Adipose tissue (tissue), 3 donors: ENCODE data around the gene POLRMT. TPM values are rescaled to one million over a fixed set of nuclear protein-coding genes. Genes with fewer than 3 reads are reported as not detected.
"Not testable (repeated sequence)": the region's sequence is repeated elsewhere in the genome, so short reads cannot be mapped to it uniquely, and the experiment has no call there.

ENCODE experiments used
- H3K27ac ChIP-seq: one replicate; pipeline ENCODE4 v1.5.1; 2013; ENCODE audit warnings: low read depth, low read length
- WGBS, 3 donors: extraction: QIAGEN DNeasy Blood & Tissue Kit; methylation state at CpG; one replicate each; pipeline ENCODE4 v1.1.7; 2013; 5-methylcytosine and 5-hydroxymethylcytosine counted together
- polyA plus RNA-seq, 3 donors: library from polyadenylated mRNA; stranded (reverse); fragments of 200-250 nt; gene quantifications; one replicate each; pipeline ENCODE4 v1.2.3, GENCODE V29; 2013
- donor health status: healthy with polysubstance abuse.
- donor health status: Bipolar disorder and iron deficiency.
- donor health status: healthy.

Gene POLRMT
- polyA plus RNA-seq, 3 donors = 31.0 to 58.5 (median 35.9) TPM

DNA sequence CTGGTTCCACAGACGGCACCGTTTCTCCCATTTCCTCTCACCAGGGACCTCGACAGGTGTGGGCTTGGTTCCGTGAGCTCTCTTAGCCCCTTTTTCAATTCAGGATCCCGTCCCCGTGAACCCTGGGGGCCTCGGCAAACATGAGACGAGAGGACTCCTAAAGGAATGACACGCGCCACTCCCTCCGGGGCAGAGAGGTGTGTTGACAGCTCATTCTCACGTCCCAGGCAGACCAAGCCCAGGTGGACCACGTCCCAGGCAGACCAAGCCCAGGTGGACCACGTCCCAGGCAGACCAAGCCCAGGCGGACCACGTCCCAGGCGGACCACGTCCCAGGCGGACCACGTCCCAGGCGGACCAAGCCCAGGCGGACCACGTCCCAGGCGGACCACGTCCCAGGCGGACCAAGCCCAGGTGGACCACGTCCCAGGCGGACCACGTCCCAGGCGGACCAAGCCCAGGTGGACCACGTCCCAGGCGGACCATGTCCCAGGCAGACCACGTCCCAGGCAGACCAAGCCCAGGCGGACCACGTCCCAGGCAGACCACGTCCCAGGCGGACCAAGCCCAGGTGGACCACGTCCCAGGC, 33.7 kb upstream of the POLRMT start:
- H3K27ac ChIP-seq = not testable (repeated sequence)
- 88 to 91% (median 89%) methylated on average over 24 to 38 of the region's 38 CpGs for WGBS, 3 donors

DNA sequence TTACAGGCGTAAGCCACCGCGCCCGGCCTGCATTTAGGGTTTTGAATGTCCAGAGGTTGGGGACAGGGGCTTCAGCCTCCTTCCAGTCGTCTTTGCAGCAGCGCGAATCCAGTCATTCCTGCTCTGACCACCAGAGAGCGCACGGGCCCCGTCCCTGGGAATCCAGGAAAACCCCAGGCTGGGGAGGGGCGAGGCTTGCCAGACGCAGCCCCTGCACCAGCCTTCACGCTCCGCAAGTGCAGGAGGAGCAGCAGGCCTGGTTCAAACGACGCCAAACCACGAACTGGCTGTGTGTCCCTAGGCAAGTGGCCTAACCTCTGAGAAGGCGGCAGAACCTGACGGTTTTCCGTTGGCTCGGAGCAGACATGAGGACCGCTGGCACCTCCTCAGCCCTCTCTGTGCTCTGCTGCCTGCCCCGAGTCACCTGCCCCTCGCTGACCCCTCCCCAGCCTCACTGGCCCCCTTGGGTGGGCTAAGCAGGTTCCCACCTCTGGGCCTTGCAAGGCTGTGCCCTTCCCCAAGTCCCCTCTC, 31.6 kb upstream of the POLRMT start:
- WGBS, 3 donors = 5 to 8% (median 7%) methylated on average over 24 of the region's 24 CpGs
- H3K27ac ChIP-seq = no peak overlapping the region

DNA sequence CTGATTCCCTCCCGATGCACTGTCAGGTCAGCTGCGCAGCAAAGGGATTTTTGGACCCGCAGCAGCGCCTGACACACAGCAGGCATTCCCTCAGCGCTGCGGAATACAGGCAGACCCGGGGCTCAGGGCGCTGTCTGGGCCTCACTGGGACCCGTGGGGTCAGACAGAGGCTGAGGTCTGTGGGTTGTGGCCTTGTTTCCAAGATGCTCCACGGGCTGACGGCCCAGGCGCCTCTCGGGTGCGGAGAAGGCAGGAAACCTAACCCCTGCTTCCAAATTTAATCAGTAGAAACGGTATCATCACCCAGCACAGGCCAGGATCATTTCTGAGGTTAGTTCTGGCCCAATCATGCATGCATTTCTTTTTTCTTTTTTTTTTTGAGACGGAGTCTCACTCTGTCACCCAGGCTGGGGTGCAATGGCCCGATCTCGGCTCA, 30.4 kb upstream of the POLRMT start:
- 43 to 52% (median 51%) methylated on average over 18 of the region's 18 CpGs for WGBS, 3 donors
- H3K27ac ChIP-seq = peak overlapping the region; percentile 55

DNA sequence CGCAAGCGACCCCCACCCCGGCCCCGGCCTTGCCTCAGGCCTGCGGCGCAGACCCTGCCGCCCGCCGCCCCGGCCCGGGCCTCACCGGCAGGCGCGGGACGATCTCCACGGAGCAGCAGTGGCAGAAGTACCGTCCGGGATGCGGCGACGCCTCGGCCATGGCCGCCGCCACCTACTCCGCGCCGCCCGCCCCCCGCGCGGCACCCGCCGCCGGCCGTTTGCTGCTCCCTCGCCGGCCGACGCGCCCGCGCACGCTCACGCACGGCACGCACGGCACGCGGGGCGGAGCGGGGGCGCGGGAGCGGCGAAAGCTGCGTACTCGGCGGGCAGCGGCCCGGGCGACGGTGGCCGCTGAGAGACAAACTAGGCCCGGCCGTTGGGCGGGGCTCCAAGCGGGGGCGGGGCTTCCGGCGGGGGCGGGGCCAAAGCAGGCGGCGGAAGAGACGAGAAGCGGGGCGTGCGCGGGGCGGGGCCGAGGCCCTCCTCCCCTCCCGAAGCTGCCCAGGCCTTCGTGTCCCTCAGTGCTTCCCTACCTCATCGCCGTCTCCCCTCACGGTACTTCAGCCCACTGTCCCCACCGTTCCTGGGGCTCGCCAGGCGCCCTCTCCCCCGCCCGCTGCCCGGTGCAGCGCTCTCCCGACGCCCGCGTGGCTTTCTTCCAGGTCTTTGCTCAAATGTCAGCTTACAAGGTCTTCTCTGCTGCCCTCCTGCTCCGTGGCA, 29.8 kb upstream of the POLRMT start, which contains the start of gene RNF126:
Gene RNF126 (minus strand): TSS at position 253 of the 720 bp plus-strand sequence. CDS start 93 bp downstream, at position 160.
- peak within 1 kb of the TSS; percentile 55 for H3K27ac ChIP-seq
- WGBS, 3 donors = 1% methylated on average over 63 to 97 of the region's 97 CpGs

DNA sequence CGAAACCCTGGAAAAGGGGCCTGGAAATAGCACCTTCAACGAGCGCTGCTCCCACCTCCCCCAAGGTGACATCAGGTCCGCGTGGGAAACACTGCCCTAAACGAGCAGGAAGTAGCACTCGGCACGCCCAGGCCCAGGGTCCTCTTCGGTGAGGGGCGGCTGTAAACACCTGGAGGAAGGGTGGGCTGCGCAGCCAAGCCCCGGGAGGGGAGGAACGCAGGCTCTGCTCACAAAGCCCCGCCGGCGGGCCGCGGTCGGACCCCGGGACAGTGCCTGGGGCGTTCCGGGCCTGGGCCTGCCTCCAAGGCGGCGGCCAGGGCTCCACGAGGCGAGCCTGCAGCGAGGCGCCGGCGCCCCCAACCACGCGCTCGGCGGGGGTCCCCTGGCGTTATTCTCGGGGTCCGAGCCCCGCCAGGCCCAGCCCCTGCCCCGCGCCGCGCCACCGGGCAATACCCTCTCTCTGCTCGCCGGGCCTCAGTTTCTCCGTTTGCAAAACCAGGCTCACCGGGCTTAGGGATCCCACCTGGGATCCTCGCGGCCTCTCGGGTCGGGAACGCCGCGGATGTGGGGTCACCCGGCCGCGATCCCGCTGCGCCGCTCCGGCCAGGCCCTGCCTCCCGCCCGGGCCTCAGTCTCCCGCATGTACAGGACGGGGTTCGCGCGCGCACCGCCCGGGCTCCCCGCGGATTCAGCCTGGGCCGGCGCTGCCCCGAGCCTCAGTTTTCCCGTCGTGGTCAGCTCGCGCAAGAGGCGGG, 29.0 kb upstream of the POLRMT start:
- 0 to 1% (median 1%) methylated on average over 69 to 81 of the region's 81 CpGs for WGBS, 3 donors
- H3K27ac ChIP-seq = no peak overlapping the region

DNA sequence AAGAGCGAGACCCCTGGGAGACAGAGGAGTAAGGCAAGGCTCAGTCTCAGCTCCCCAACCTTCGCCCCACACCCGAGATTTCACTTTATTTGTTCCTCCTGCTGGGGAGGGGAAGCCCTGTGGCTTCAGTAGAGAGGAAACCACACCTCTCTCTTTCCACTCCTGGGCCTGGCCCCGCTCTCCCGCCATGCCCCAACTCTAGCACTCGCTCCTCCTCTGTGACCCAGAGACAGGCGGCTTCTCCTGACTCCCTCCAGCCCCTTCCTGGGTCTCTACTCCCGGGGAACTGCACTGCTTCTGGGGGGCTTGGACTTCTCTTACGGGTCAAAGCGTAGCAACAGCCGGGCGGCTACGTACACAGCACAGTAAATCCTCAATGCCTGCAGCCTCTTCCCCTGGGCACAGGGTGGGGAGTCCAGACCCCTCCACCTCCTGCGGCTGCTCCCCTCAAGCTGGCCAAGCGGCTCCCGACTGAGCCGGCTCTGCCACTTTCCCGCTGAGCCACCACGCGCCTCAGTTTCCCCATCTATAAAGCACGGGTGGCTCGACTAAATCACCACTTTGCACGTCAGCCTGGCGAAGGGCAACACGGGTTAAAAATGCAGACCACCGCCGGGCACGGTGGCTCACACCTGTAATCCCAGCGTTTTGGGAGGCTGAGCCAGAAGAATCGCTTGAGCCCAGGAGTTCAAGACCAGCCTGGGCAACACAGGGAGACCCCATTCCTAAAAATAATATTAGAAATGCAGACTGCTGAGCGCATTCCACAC, 28.3 kb upstream of the POLRMT start:
- H3K27ac ChIP-seq = no peak overlapping the region
- 7 to 10% (median 8%) methylated on average over 29 to 31 of the region's 31 CpGs for WGBS, 3 donors

DNA sequence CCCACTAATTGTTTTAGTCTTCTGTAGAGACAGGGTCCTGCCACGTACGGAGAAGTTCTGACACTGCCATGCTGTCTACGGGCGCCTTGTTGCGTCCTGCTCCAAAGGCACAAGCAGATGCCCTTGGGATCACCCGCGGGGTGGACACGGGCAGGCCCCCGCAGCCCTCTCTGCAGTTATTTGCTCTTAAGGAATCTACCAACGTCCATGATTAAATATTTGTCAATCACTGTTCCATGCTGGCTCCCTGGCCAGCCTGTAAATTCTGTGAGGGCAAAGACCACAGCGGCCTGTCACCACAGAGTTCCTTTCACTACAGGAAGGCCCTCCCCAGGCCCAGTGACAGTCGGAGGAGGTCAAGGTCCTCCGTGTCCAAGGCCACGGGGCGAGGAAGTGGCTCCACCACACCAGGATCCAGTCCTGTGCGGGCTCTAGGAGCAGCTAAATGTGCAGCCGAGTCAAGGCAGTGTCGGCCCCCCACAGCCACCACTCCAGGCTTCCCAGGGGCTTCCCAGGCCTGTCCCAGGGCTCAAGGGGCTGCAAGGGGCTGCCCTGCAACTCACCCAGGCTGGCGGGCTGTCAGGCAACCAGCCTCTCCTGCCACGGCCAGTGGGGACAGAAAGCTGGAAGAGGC, 27.6 kb upstream of the POLRMT start:
- H3K27ac ChIP-seq = no peak overlapping the region
- 17 to 33% (median 31%) methylated on average over 20 of the region's 20 CpGs for WGBS, 3 donors

DNA sequence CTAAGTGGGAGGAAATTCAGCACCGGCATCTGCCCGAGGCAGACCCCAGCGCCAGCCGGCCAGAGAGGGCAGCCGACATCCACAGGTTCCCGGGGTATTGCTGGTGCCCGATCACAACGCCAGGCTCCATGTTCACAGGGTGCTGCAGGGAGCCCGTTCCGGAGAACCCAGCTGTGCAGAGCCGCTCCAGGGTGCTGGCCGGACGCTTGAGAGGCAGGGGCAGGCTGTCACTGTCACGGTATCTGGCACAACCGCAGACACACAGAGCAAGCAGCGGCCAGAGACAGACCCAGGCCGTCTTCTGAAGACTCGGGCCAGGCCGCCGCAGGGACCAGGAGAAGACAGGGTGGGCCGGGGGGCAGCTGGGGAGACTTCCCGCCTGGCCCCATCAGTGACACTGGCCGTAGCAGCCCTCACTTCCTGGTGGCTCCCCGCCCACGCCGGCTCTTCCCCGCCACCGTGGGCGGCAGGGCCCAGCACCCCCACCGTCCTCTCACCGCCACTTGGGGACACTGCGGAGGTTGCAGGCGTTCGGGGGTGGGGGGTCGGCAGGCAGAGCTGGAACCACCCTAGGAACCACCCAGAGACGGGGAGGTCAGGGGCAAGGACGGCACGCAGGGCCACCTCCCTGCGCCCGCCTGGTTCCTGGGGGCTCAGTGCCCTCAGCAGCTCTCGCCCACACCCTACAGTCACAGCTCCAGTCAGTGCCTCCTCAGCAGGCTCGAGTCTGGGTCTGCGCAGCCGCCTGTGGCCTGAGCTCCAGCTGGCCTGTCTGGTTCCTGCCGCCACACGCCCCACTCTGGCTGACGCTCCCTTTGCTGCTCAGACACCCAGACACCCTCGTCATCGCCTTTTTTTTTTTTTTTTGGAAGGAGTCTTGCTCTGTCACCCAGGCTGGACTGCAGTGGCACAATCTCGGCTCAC, 25.8 kb upstream of the POLRMT start:
- 69 to 84% (median 74%) methylated on average over 47 to 50 of the region's 50 CpGs for WGBS, 3 donors
- no peak overlapping the region for H3K27ac ChIP-seq

DNA sequence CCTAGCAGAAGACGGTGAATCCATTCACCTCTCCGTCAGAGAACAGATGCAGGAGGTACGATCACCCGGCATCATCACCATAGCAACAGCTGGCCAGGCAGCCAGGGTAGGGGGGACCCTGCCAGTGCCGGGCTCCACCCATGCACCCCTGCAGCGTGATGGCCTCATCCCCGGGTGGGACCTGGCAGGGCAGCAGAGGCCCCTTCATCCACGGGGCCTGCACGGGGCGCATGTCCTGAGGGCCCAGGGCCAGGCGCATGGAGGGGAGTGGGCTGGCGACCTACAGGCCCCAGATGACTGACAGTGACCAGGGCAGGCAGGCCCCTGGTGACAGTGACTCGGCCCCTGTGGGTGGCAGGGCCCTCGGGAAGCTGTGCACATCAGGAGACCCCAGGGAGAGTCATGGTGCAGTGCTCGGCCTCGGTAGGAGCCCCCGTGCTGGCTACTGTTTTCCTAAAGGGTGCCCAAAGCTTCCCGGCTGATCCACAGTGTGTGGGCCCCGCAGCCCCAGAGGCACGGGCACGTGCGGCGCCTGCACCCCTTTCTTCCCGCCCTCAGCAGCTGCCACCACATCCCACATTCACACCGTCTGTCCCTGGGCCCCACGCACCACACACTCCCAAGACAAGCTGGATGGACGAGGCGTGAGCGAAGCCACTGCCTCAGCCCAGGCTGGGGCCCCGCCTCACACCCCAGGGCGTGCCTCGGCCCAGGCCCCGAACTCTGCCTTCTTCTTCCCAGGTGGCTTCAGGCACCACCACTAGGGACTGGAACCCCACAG, 24.9 kb upstream of the POLRMT start:
- no peak overlapping the region for H3K27ac ChIP-seq
- WGBS, 3 donors = 80 to 85% (median 85%) methylated on average over 33 of the region's 33 CpGs

DNA sequence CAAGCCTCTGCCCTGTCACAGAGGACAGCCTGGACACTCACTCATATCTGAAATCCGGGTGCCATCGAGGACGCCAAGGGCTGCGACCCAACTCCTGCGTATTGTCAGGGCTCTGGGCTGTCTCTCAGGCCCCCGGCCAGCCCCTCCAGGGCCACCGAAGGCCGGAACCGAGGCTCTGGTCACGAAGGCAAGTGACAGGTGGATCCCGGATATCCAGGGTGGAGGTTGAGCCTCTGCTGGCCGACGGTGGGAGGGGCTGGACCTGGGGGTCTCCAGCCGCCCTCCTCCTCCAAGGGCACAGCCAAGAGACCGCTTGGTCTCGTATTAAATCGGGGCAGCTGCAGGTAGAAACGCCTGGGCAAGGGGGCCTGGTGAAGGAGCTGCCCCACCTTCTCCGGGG, 24.3 kb upstream of the POLRMT start:
- H3K27ac ChIP-seq = no peak overlapping the region
- WGBS, 3 donors = 82 to 88% (median 85%) methylated on average over 17 to 19 of the region's 19 CpGs

DNA sequence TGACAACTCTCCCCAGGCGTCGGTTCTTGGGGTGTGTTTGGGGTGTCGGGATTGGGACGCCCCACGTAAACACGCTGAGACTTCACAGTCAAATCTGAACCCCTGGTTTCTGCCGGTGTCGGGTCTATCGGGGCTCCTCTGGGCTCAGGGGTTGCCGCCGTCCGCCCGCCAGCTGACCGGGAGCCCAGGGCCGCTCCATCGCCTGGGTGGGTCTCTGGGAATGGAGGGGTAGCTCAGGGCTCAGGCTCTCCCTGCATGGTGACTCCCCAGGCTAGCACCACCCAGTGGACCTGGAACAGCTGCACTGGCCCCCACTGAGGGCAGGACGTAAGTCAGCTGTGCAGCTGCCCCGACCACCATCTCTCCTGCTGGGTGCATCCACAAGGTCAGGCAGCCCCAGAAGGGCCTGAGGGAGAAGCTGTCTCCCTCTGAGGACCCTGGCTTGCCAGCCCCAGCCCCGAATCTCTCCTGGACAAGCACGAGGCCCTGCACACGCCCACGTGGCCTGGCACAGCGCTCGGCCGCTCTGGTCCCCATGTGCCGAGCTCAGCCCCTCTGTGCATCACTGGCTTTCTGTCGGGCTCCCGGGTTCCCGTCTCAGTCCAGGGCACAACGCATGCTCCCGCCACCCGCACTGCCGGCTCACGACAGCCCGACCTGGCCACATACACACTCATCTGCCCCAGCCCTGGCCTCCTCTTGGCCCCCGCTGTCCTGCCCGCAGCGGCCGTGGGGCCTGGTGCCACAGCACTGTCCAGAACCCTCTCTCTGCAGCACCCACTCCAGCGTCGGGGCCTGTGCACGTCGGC, 23.6 kb upstream of the POLRMT start:
- 84 to 88% (median 86%) methylated on average over 43 of the region's 43 CpGs for WGBS, 3 donors
- no peak overlapping the region for H3K27ac ChIP-seq

DNA sequence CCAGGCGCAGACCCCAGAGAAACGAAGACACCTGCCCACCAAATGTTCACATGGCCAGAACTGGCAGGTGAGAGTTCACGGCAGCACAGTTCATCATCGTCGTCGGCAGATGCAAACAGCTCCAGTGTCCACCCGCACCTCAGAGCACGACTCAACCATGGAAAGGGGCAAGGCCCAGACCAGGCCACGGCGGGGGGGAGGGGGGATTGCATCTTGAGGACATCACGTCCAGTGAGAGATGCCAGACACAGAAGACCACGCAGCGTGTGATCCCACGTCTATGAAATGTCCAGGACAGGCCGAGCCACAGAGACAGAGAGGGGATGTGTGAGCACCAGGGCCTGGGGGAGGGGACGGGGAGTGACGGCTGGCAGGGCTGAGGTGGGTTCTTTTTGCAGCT, 22.4 kb upstream of the POLRMT start:
- WGBS, 3 donors = 77 to 81% (median 79%) methylated on average over 16 to 17 of the region's 17 CpGs
- H3K27ac ChIP-seq = no peak overlapping the region

DNA sequence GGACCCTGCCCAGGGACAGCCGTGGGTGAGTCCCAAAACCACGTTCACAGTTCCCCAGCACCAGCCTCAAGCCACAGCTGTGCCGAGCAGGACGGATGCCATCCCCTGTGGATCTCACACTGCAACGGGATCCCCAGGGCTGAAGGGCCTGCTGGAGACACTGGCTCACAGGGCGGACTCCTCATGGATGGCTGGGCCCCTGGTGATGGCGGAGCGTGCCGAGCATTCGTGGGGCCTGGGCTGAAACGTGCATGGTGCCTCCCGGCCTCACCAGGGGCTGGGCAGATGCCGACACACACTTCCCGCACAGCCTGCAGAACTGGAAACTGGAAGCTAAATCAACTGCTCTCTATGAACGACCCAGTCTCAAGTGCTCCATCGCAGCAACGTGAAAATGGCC, 20.1 kb upstream of the POLRMT start:
- H3K27ac ChIP-seq = no peak overlapping the region
- WGBS, 3 donors = 86 to 89% (median 88%) methylated on average over 17 of the region's 17 CpGs

DNA sequence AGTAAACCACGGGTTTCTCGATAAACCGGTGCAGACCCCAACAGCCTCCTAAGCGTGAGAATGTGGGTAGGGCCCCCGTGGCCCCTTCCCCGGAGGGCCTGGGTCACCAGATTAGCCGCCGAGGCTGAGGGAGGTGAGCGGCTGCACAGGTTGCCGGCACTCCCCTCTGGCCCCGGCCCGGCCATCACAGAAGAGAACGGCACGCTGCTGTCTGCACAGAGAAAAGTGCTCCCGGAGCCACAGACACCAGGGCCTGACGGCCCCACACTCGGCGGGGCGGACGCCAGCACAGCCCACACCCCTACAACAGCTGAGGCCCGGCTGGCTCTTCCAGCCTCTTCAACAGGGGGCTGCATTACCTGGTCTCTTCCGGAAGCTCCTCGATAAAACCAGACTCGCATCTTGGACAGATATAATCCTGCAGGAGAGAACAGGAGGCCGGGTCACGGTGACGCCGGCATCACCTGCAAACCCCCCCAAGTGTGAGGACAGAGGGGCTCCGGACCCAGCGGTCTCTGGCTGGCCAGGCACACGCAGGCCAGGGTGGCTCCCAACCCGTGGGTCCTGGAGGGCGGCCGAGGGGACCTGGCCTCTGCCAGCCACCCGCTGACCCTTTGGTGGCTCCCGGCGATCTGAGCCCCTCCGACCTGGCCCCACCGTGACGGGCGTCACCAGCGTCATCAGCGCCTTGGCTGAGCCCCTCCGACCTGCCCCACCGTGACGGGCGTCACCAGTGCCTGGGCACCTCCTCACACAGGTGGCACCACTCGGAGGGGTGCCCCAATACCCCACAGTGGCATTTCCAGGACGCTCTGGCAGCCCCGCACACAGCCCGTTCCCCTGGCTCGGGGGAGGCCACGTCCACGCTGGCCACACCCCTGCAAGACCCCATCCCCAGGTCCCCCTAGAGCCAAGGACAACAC, 19.4 kb upstream of the POLRMT start:
- 90 to 95% (median 93%) methylated on average over 49 to 54 of the region's 54 CpGs for WGBS, 3 donors
- no peak overlapping the region for H3K27ac ChIP-seq

DNA sequence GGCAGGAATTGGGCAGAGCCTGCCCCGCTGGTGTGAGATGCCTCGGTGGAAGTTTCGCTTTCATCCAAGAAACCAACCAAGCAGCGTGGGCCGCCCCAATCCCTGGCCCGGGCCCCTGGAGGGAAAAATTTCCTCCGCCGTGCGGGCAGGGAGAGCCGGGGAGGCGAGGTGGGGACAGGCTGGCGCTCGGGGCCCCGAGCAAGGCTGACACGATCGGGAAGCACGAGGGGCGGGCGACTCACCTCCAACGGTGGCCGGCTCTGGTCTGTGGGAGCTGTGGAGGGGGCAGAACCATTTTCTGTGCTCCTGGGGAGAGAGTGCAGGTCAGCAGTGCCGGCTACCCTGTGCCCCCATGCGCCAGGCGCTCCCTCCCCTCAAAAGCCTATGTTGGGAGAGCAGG, 18.7 kb upstream of the POLRMT start:
- WGBS, 3 donors = 87 to 89% (median 88%) methylated on average over 23 to 24 of the region's 24 CpGs

More for the DNA sequence above, 18.7 kb upstream of the POLRMT start:
- H3K27ac ChIP-seq = no peak overlapping the region
